HFFc6 (cell line): ENCODE measurements around the gene SIRT6. TPM values are rescaled to one million over a fixed set of nuclear protein-coding genes. Genes with fewer than 3 reads are reported as not detected.
"Not testable (repeated sequence)": the region's sequence is repeated elsewhere in the genome, so short reads cannot be mapped to it uniquely, and the experiment has no call there.

Experiments
- DNase-seq: peaks from one replicate; pipeline ENCODE4 v3.0.0-alpha.2; 2018
- H3K27ac Mint-ChIP-seq: 2 replicates; pipeline ENCODE4 v1.8.0; 2020; ENCODE audit warnings: mild to moderate bottlenecking, mixed read lengths
- H3K27me3 Mint-ChIP-seq: 2 replicates; pipeline ENCODE4 v1.8.0; 2021; ENCODE audit warnings: mild to moderate bottlenecking, moderate library complexity, mixed read lengths; ENCODE audit not compliant: insufficient read depth
- H3K36me3 Mint-ChIP-seq: 2 replicates; pipeline ENCODE4 v1.8.0; 2021; ENCODE audit warnings: low read depth, mixed read lengths
- H3K4me1 Mint-ChIP-seq: 2 replicates; pipeline ENCODE4 v1.8.0; 2020; ENCODE audit warnings: low read depth, mixed read lengths
- H3K4me3 Mint-ChIP-seq: 2 replicates; pipeline ENCODE4 v1.8.0; 2020; ENCODE audit warnings: mild to moderate bottlenecking, moderate library complexity, mixed read lengths
- H3K9me3 Mint-ChIP-seq: 2 replicates; pipeline ENCODE4 v1.8.0; 2020; ENCODE audit warnings: mild to moderate bottlenecking, mixed read lengths
- total RNA-seq, 6 experiments: library from RNA; stranded (reverse); fragmentation: NEBNext Ultra II Directional; extraction: Animal tissue kit (Norgen Biotek cat#: 25700); gene quantifications; 2 replicates in 1 of 6; 3 replicates in 5 of 6; pipeline ENCODE4 v1.2.3, GENCODE V29; 2021
- TF ChIP-seq, protein P1 (sequence below): fragments of 200-600 bp; sonication (generic); IDR thresholded peaks from 2 replicates; pipeline ENCODE4 v1.5.0; 2021; ENCODE audit warnings: antibody characterized with exemption, mild to moderate bottlenecking

The SIRT6 gene
- total RNA-seq, 6 experiments from 2014 or later, result 23.4 to 27.5 (median 25.2) TPM

DNA sequence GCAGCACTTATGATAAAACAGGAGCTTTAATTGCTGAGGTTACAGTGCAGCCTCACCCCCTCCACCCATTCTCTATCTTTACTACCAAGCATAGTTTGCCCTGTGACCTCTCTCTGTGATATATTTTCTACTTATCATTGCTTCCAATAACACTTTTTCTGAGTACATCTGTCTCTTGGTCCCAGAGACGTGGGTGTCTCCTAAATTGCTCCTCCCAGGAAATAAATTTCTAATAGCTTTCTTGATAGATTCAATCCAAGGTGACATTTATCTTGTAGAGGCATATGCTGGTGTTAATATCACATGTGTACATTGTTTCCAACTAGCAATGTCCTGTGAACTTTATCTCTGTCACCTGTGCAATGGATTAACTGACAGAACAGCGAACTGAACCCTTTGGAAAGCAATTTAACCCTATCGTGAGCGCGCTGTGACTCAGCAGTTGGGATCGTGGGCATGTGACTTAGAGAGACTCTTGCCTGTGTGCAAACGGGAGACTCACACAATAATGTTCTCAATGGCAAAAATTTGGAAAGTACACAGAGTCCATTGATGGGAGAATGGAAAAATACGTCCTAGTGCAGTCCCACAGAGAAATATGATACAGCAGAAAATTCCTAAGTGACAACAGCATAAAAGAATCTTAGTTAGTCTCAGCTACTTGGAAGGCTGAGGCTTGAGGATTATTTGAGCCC lies 51.5 kb downstream of the SIRT6 start:
- Mint-ChIP-seq H3K27ac (peak overlapping the region; percentile 58), H3K4me3 (peak overlapping the region; percentile 38), H3K9me3 (no peaks in the 10 kb centered on the region), H3K36me3 (no peaks in the 10 kb centered on the region), H3K4me1 (peaks cover 10% of the 10 kb centered on the region), H3K27me3 (no peaks in the 10 kb centered on the region)
- TF ChIP-seq, protein P1, sequence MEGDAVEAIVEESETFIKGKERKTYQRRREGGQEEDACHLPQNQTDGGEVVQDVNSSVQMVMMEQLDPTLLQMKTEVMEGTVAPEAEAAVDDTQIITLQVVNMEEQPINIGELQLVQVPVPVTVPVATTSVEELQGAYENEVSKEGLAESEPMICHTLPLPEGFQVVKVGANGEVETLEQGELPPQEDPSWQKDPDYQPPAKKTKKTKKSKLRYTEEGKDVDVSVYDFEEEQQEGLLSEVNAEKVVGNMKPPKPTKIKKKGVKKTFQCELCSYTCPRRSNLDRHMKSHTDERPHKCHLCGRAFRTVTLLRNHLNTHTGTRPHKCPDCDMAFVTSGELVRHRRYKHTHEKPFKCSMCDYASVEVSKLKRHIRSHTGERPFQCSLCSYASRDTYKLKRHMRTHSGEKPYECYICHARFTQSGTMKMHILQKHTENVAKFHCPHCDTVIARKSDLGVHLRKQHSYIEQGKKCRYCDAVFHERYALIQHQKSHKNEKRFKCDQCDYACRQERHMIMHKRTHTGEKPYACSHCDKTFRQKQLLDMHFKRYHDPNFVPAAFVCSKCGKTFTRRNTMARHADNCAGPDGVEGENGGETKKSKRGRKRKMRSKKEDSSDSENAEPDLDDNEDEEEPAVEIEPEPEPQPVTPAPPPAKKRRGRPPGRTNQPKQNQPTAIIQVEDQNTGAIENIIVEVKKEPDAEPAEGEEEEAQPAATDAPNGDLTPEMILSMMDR, result no peak
- DNase-seq, result peak; percentile 58

GRCh38 chr19:4129050-4129449 lies 53.3 kb downstream of the SIRT6 start:
- DNase-seq, H3K4me3 Mint-ChIP-seq, H3K27me3 Mint-ChIP-seq, H3K27ac Mint-ChIP-seq, H3K9me3 Mint-ChIP-seq, H3K36me3 Mint-ChIP-seq: not testable (repeated sequence)
- H3K4me1 Mint-ChIP-seq, result peaks cover 17% of the 10 kb centered on the region

- H3K9me3 Mint-ChIP-seq, H3K4me3 Mint-ChIP-seq, H3K27ac Mint-ChIP-seq, DNase-seq, H3K36me3 Mint-ChIP-seq, H3K27me3 Mint-ChIP-seq: not testable (repeated sequence)
- H3K4me1 Mint-ChIP-seq, result peaks cover 26% of the 10 kb centered on the region
Measured at GRCh38 chr19:4127322-4127721, 55.0 kb downstream of the SIRT6 start.

- peaks cover 3% of the 10 kb centered on the region; the same call in 1 of the 2 replicates for H3K9me3 Mint-ChIP-seq
- H3K4me1 Mint-ChIP-seq, result peaks cover 31% of the 10 kb centered on the region
- H3K36me3 Mint-ChIP-seq, result peaks cover 6% of the 10 kb centered on the region
- DNase-seq, result no peak
- H3K27me3 Mint-ChIP-seq, result no peaks in the 10 kb centered on the region; the same call in 1 of the 2 replicates
- peak overlapping the region; percentile 84 for H3K4me3 Mint-ChIP-seq
- H3K27ac Mint-ChIP-seq, result peak overlapping the region; percentile 48; the same call in 1 of the 2 replicates
- TF ChIP-seq, protein P1, result no peak
Measured at GRCh38 chr19:4124638-4125037, 57.7 kb downstream of the SIRT6 start.

Other genes starting within 250 kb of the SIRT6 start
- gene NMRK2, start 249.5 kb downstream of the SIRT6 start, total RNA-seq, result not detected
- gene DAPK3, start 211.5 kb downstream of the SIRT6 start, total RNA-seq, result 100 to 1,000 TPM; 116 to 140 (median 128) TPM
- 1,000 to 10,000 TPM; 2,555 to 2,867 (median 2,696) TPM for gene EEF2, start 197.1 kb downstream of the SIRT6 start, total RNA-seq
- gene PIAS4, start 174.8 kb downstream of the SIRT6 start, total RNA-seq, result 10 to 100 TPM; 20.0 to 26.0 (median 23.3) TPM
- 10 to 100 TPM; 40.8 to 47.6 (median 43.6) TPM for gene ZBTB7A, start 115.7 kb downstream of the SIRT6 start, total RNA-seq
- 100 to 1,000 TPM; 175 to 209 (median 187) TPM for gene MAP2K2, start 58.4 kb downstream of the SIRT6 start, total RNA-seq
- not detected for gene CREB3L3, start 28.9 kb downstream of the SIRT6 start, total RNA-seq
- gene ANKRD24, start 126 bp upstream of the SIRT6 start, total RNA-seq, result under 1 TPM; 0.11 to 0.81 (median 0.54) TPM
- gene EBI3, start 47.0 kb upstream of the SIRT6 start, total RNA-seq, result under 1 TPM; 0.17 to 0.61 (median 0.37) TPM
- 10 to 100 TPM; 12.0 to 17.7 (median 16.1) TPM for gene YJU2, start 64.5 kb upstream of the SIRT6 start, total RNA-seq
- gene SHD, start 96.7 kb upstream of the SIRT6 start, total RNA-seq, result not detected
- gene TMIGD2, start 119.8 kb upstream of the SIRT6 start, total RNA-seq, result not detected
- 10 to 100 TPM in 5 of 6 experiments, 1 to 10 TPM in 1; 9.2 to 15.2 (median 12.2) TPM for gene FSD1, start 122.0 kb upstream of the SIRT6 start, total RNA-seq
- gene STAP2, start 156.3 kb upstream of the SIRT6 start, total RNA-seq, result 1 to 10 TPM in 4 of 6 experiments, under 1 TPM in 2; 0.24 to 2.7 (median 1.9) TPM
- gene MPND, start 161.0 kb upstream of the SIRT6 start, total RNA-seq, result 10 to 100 TPM; 11.7 to 15.0 (median 12.1) TPM
- 100 to 1,000 TPM; 102 to 126 (median 110) TPM for gene SH3GL1, start 218.0 kb upstream of the SIRT6 start, total RNA-seq
- 10 to 100 TPM; 18.3 to 26.3 (median 24.4) TPM for gene CHAF1A, start 220.1 kb upstream of the SIRT6 start, total RNA-seq